Ovary (tissue), 9 donors: ENCODE results near the gene BICRA. TPM values are rescaled to one million over a fixed set of nuclear protein-coding genes. Genes with fewer than 3 reads are reported as not detected.

Experiments used
- DNase-seq, 5 donors: peaks; one replicate each; pipeline ENCODE4 v3.0.0-alpha.2; 2019 to 2020
- H3K27ac ChIP-seq, 2 donors: fragments of 200-600 bp; one replicate each; pipeline versions ENCODE4 v1.5.1 to v1.8.0; 2019 to 2022
- H3K27me3 ChIP-seq: fragments of 200-600 bp; one replicate; pipeline ENCODE4 v1.8.0; 2022
- H3K36me3 ChIP-seq: fragments of 200-600 bp; sonication (generic); one replicate; pipeline ENCODE4 v1.5.1; 2019
- H3K4me1 ChIP-seq: one replicate; pipeline ENCODE4 v1.8.1; 2013; ENCODE audit warnings: mild to moderate bottlenecking, moderate library complexity; ENCODE audit not compliant: insufficient read depth
- H3K4me3 ChIP-seq: fragments of 200-600 bp; sonication (generic); one replicate; pipeline ENCODE4 v1.5.1; 2017
- H3K9me3 ChIP-seq, 2 donors: fragments of 200-600 bp in 1 of 2; sonication (generic) in 1 of 2; one replicate each; pipeline versions ENCODE4 v1.5.1 to v1.8.1; 2013 to 2019; ENCODE audit warnings: mild to moderate bottlenecking in 1 of 2, moderate library complexity in 1 of 2
- EP300 ChIP-seq: sonication (generic); formaldehyde crosslinking; IDR thresholded peaks from one replicate; pipeline ENCODE4 v1.6.1; 2017; ENCODE audit warnings: antibody characterized with exemption
- POLR2A ChIP-seq: fragments of 450-650 bp; IDR thresholded peaks from one replicate; pipeline ENCODE4 v1.6.1; 2017; ENCODE audit warnings: antibody characterized with exemption, mild to moderate bottlenecking, moderate library complexity
- WGBS, 3 donors: extraction: QIAGEN DNeasy Blood & Tissue Kit in 1 of 3; methylation state at CpG; one replicate each; pipeline versions ENCODE4 v1.1.5 to v1.1.7; 2013 to 2017; 5-methylcytosine and 5-hydroxymethylcytosine counted together
- intact Hi-C, 4 donors: fragments of 100-400 bp; cut with DNase I; formaldehyde crosslinking; loops; one replicate each; pipeline versions ENCODE4 v1.11.0 to v1.15.1; 2022 to 2023
- polyA plus RNA-seq, 2 donors: library from polyadenylated mRNA; stranded (reverse); fragments of 200-250 nt in 1 of 2; fragments of 350-450 nt in 1 of 2; fragmentation: Illumina TruSeq in 1 of 2; extraction: RNeasy Lipid Tissue Mini Kit (QIAGEN cat#74804) in 1 of 2; gene quantifications; one replicate each; pipeline ENCODE4 v1.2.3, GENCODE V29; 2013 to 2014
- total RNA-seq, 7 donors: library from RNA; depleted of rRNA in 2 of 7; stranded (reverse); fragments of >200 nt in 2 of 7; fragmentation: NEBNext Ultra II Directional in 3 of 7; extraction: Animal tissue kit (Norgen Biotek cat#: 25700) in 3 of 7; gene quantifications; one replicate each; pipeline versions ENCODE4 v1.1.0 to v1.2.4, GENCODE V29; 2016 to 2023
- TF ChIP-seq, protein P1 (sequence below), 3 donors: fragments of 450-650 bp in 2 of 3; fragments of 200-600 bp in 1 of 3; IDR thresholded peaks; one replicate each; pipeline versions ENCODE4 v1.5.1 to v1.8.0; 2016 to 2022; ENCODE audit warnings: antibody characterized with exemption in 3 of 3, mild to moderate bottlenecking in 1 of 3
- donor health status: DM: no; HTN: no; CAD: no; lungs with moderate emphysema.
- donor health status: DM: no; HTN: no; CAD: no.
- donor health status: Bipolar disorder and iron deficiency.
- donor health status: DM: yes; HTN: yes; CAD: no.
- donor health status: DM: no; HTN: no; CAD: no.
- donor health status: DM: yes; HTN: yes; CAD: no.

BICRA gene
- total and polyA plus RNA-seq, 9 donors, result 3.7 to 21.7 (median 12.9) TPM

DNA sequence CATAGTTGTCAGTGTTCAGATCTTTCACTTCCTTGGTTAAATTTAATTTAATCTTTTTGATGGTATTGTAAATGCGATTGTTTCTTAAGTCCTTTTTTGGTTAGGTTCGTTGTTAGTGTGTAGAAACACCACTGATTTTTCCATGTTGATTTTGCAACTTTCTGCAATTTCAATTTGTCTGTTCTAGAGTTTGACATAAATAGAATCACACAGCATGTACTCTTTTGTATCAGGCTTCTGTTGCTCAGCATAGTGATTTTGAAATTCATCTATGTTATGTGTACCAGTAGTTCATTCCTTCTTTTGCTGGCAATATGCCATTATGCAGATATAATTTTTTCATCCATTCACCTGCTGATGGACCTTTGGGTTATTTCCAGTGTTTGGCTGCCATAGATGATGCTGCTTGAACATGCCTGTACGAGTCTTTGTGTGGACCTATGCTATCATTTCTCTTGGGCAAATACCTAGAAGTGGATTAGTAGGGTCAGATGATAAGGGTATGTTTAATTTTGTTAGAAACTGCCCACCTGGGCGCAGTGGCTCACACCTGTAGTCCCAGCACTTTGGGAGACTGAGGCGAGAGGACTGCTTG, 33.1 kb downstream of the BICRA start:
- H3K27ac ChIP-seq, result no peak overlapping the region
- no peaks in the 10 kb centered on the region for H3K27me3 ChIP-seq
- no peaks in the 10 kb centered on the region for H3K36me3 ChIP-seq
- no peak for DNase-seq
- TF ChIP-seq POLR2A, result no peak
- no peak for TF ChIP-seq EP300
- TF ChIP-seq, protein P1, sequence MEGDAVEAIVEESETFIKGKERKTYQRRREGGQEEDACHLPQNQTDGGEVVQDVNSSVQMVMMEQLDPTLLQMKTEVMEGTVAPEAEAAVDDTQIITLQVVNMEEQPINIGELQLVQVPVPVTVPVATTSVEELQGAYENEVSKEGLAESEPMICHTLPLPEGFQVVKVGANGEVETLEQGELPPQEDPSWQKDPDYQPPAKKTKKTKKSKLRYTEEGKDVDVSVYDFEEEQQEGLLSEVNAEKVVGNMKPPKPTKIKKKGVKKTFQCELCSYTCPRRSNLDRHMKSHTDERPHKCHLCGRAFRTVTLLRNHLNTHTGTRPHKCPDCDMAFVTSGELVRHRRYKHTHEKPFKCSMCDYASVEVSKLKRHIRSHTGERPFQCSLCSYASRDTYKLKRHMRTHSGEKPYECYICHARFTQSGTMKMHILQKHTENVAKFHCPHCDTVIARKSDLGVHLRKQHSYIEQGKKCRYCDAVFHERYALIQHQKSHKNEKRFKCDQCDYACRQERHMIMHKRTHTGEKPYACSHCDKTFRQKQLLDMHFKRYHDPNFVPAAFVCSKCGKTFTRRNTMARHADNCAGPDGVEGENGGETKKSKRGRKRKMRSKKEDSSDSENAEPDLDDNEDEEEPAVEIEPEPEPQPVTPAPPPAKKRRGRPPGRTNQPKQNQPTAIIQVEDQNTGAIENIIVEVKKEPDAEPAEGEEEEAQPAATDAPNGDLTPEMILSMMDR (IDR thresholded peaks at IDR 0.05), result no peak
- no peak overlapping the region for H3K4me3 ChIP-seq
- intact Hi-C loops, result no loop called here
- 77 to 97% (median 88%) methylated on average over 5 of the region's 5 CpGs for WGBS, 3 donors
- H3K9me3 ChIP-seq, result no peaks in the 10 kb centered on the region
- peaks cover 2% of the 10 kb centered on the region for H3K4me1 ChIP-seq

DNA sequence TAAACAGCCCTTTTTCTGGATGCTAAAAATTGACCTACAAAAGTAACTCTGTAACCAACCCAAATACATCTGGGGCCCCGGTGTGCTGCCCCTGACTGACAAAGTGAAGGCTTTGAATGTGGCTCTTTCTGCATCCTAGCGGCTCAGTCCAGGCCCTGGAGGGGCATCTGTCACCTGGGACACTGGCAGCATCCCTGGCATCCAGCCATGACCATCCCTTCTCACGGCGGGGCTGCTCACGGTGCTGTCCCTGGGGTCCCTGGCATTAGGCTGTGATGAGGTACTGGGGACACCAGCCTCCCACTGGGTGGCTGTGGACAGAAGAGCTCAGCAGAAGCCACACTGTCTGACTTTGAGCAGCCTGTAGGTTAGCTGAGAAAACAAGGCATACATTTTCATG, 34.3 kb downstream of the BICRA start:
- peaks cover 2% of the 10 kb centered on the region for H3K4me1 ChIP-seq
- no peak overlapping the region for H3K27ac ChIP-seq
- no peaks in the 10 kb centered on the region for H3K36me3 ChIP-seq
- no peak overlapping the region for H3K4me3 ChIP-seq
- H3K9me3 ChIP-seq, result no peaks in the 10 kb centered on the region
- intact Hi-C loops, result no loop called here
- WGBS, 3 donors, result 90 to 93% (median 93%) methylated on average over 5 of the region's 5 CpGs
- no peaks in the 10 kb centered on the region for H3K27me3 ChIP-seq
- TF ChIP-seq EP300, result no peak
- no peak for TF ChIP-seq POLR2A
- TF ChIP-seq, protein P1 (IDR thresholded peaks at IDR 0.05), result no peak
- no peak for DNase-seq

GRCh38 chr19:47644199-47644598, 35.3 kb downstream of the BICRA start:
- Histone ChIP-seq H3K27me3 (no peaks in the 10 kb centered on the region), H3K4me1 (peaks cover 2% of the 10 kb centered on the region), H3K27ac (no peak overlapping the region), H3K36me3 (no peaks in the 10 kb centered on the region), H3K9me3 (no peaks in the 10 kb centered on the region), H3K4me3 (no peak overlapping the region)
- DNase-seq, result no peak
- intact Hi-C loops, result no loop called here
- TF ChIP-seq EP300 (no peak), POLR2A (no peak)
- TF ChIP-seq, protein P1 (IDR thresholded peaks at IDR 0.05), result no peak
- 87 to 93% (median 93%) methylated on average over 1 of the region's 1 CpG for WGBS, 3 donors

DNA sequence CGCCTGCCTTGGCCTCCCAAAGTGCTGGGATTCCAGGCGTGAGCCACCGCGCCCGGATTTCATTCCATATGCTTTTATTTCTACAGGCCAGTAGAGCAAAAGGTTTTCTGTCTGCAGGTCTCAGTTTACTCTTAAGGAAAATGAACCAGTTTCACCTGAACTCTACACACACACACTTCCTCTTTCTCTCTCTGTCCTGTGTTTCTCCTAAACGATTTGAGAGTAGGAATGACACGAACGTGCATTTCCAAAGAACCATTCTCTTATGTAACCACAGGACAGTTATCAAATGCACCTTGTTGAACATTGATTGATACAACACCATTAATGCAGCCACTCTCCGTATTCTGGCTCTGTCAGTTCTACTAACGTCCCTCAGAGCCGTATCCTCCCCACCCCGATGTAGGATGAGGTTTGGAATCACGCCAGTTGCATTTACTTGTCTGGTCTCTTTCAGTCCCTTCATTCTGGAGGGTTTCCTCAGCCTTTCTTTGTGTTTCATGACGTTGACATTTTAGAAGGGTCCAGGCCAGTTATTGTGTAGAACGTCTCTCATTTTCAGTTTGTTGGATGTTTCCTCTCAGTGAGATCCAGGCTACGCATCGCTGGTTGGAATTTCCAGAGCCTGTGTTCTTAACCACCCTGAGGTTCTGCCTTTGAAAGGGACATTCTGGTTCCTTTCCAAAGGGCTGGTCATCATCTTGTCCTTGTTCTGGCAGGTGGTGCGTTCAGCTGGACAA, 36.0 kb downstream of the BICRA start:
- Histone ChIP-seq H3K27me3 (no peaks in the 10 kb centered on the region), H3K36me3 (no peaks in the 10 kb centered on the region), H3K9me3 (no peaks in the 10 kb centered on the region), H3K27ac (no peak overlapping the region), H3K4me1 (peaks cover 2% of the 10 kb centered on the region), H3K4me3 (no peak overlapping the region)
- TF ChIP-seq EP300 (no peak), POLR2A (no peak)
- intact Hi-C loops, result no loop called here
- 69 to 78% (median 70%) methylated on average over 18 of the region's 18 CpGs for WGBS, 3 donors
- no peak for DNase-seq

GRCh38 chr19:47646924-47647323, 38.0 kb downstream of the BICRA start:
- Histone ChIP-seq H3K27ac (no peak overlapping the region), H3K27me3 (no peaks in the 10 kb centered on the region), H3K9me3 (no peaks in the 10 kb centered on the region), H3K4me3 (no peak overlapping the region), H3K36me3 (no peaks in the 10 kb centered on the region), H3K4me1 (peaks cover 2% of the 10 kb centered on the region)
- no peak for DNase-seq
- intact Hi-C loops, result no loop called here
- WGBS, 3 donors, result 97 to 98% (median 97%) methylated on average over 7 of the region's 7 CpGs
- no peak for TF ChIP-seq EP300
- TF ChIP-seq, protein P1 (IDR thresholded peaks at IDR 0.05), result no peak
